Measurements from ENCODE around the gene UNC5A. TPM values are rescaled to one million over a fixed set of nuclear protein-coding genes. Genes with fewer than 3 reads are reported as not detected.

UNC5A gene
- 0.39 to 0.78 TPM (median 0.55 TPM) in 5 replicates for total RNA-seq (2022; extraction: Qiagen RNA extraction)

DNA sequence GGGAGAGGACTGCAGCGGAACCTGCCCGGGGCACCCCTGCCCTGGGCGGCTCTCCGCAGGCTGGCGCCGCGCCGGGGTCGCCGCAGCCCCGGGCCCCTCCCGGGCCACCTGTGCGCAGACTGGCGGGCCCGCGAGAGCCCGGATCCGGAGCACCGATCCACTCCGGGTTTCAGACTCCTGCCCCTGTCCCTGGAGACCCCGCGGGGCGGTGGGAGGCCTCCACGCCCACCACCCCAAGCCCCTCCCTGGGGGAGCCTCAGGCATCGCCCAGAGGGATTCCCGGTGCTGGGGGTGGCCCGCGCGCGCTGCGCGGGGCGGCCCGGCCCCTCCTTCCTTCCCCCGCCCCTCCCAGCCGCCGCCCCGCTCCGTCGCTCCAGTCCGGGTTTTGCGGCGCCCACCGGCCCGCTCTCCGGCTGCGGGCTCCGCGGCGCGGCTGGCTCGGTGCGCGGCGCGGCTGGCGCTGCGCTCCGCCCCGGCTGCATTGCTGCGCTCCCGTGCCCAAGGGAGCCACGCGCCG is at the start of gene UNC5A:
UNC5A (plus strand) TSS at position 479 of the 517 bp plus-strand sequence. CDS start 192 bp downstream, outside the sequence.

DNA sequence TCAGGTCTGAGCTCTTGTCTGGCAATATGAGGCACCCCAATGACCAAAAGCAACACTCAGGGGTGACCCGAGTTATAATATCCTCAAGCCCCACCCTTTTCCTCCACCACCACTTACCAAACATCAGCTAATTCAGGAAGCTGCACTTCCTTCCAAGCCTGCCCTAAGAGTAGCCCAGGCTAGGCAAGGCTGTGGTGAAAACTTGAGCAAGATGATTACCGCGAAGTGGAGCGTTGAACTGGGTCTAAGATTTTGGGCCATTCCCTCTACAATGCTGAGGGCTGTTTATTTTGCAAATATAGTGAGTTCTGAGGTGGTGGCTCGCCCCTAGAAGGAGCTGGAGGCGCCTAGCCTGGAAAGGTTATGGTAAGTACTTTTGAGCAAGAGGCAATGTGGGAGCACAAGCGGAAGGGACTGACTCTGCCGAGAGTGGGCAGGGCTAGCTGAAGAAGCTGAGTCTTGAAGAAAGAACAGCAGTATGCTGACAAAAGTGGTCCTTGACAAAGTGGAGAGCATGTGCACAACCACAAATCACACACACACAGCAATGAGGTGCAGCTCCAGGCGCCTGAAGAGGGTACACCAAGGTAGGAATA is 89.0 kb downstream of the UNC5A start, which contains the start of gene HK3:
HK3 (minus strand) TSS at position 51 of the 596 bp plus-strand sequence. CDS start 3,187 bp downstream, outside the sequence.

Other genes starting within 250 kb of the UNC5A start
- gene GPRIN1, start 200.4 kb upstream of the UNC5A start, total RNA-seq (2022; extraction: Qiagen RNA extraction) = 7.3 to 9.6 TPM (median 9.1 TPM) in 5 replicates
- gene SNCB, start 180.0 kb upstream of the UNC5A start, total RNA-seq (2022; extraction: Qiagen RNA extraction) = 0.89 to 1.5 TPM (median 1.3 TPM) in 5 replicates
- not detected in 5 replicates for gene EIF4E1B, start 179.9 kb upstream of the UNC5A start, total RNA-seq (2022; extraction: Qiagen RNA extraction)
- gene TSPAN17, start 163.1 kb upstream of the UNC5A start, total RNA-seq (2022; extraction: Qiagen RNA extraction) = 59.0 to 64.5 TPM (median 61.5 TPM) in 5 replicates
- 0.05 to 0.18 TPM (median 0.10 TPM) in 3 of 5 replicates, not detected in the others for gene HK3, start 88.8 kb downstream of the UNC5A start, total RNA-seq (2022; extraction: Qiagen RNA extraction)
- gene UIMC1, start 196.2 kb downstream of the UNC5A start, total RNA-seq (2022; extraction: Qiagen RNA extraction) = 40.0 to 46.4 TPM (median 42.7 TPM) in 5 replicates
- gene ZNF346, start 212.1 kb downstream of the UNC5A start, total RNA-seq (2022; extraction: Qiagen RNA extraction) = 8.1 to 10.7 TPM (median 9.9 TPM) in 5 replicates